ENCODE results near the gene ZC3H13. TPM values are rescaled to one million over a fixed set of nuclear protein-coding genes. Genes with fewer than 3 reads are reported as not detected.

Gene ZC3H13
- total and polyA plus RNA-seq, 10 of the 15 experiments (the other 5 are each of a cell fraction or from before 2014, with no cell fraction given) = 10.0 to 55.9 (median 25.4) TPM

DNA sequence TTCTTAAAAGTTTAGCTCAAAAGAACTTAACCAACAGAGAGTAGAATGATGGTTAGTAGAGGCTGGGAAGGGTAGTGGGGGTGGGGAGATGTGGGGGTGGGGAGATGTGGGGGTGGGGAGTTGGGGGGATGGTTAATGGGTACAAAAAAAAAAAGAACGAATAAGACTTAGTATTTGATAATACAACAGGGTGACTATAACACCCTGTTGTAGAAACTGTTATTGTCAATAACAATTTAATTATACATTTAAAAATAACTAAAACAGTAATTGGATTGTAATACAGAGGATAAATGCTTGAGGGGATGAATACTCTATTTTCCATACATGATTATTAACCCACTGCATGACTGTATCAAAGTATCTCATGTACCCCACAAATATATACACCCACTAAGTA is 91.1 kb downstream of the ZC3H13 start:
- FAIRE-seq (no peak), DNase-seq (ENCODE audit: low read depth, low spot score) (no peak), ATAC-seq (no peak)
- H3K27me3 ChIP-seq (replicated peaks in 1 of 2; ENCODE audit: control insufficient read depth in 2 of 2, insufficient read depth in 2 of 2, low read length in 1 of 2) = no peaks in the 10 kb centered on the region
- intact Hi-C loops (cut with micrococcal nuclease; ENCODE audit: unreplicated experiment) = no loop called here
- RAD21 ChIA-PET (ENCODE audit: unreplicated experiment) = no interaction called here
- TF ChIP-seq BCL11A (IDR thresholded peaks at IDR 0.05; ENCODE audit: low read depth, low read length) = no peak
- TF ChIP-seq SREBF1 (IDR thresholded peaks at IDR 0.05; ENCODE audit: low read length) = no peak
- TF ChIP-seq, protein P1, sequence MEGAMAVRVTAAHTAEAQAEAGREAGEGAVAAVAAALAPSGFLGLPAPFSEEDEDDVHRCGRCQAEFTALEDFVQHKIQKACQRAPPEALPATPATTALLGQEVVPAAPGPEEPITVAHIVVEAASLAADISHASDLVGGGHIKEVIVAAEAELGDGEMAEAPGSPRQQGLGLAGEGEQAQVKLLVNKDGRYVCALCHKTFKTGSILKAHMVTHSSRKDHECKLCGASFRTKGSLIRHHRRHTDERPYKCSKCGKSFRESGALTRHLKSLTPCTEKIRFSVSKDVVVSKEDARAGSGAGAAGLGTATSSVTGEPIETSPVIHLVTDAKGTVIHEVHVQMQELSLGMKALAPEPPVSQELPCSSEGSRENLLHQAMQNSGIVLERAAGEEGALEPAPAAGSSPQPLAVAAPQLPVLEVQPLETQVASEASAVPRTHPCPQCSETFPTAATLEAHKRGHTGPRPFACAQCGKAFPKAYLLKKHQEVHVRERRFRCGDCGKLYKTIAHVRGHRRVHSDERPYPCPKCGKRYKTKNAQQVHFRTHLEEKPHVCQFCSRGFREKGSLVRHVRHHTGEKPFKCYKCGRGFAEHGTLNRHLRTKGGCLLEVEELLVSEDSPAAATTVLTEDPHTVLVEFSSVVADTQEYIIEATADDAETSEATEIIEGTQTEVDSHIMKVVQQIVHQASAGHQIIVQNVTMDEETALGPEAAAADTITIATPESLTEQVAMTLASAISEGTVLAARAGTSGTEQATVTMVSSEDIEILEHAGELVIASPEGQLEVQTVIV (IDR thresholded peaks at IDR 0.05; ENCODE audit: borderline replicate concordance, partially characterized antibody) = no peak
- TF ChIP-seq KAT2A (conservative IDR thresholded peaks at IDR 0.05; ENCODE audit: control insufficient read depth, low read depth, low read length) = no peak
- no peak overlapping the region for H3K4me3 ChIP-seq
- POLR2A ChIA-PET = no interaction called here
- in situ Hi-C loops (cut with MboI) = no loop called here
- CTCF ChIA-PET = no interaction called here
- no peaks in the 10 kb centered on the region for H3K79me2 ChIP-seq (ENCODE audit: control insufficient read depth, insufficient read depth, low read length)
- H3K27ac ChIP-seq (ENCODE audit: control insufficient read depth, insufficient read depth) = no peak overlapping the region
- BruUV-seq (replicated peaks) = no TSS peak
- WGBS (ENCODE audit: insufficient coverage, insufficient replicate concordance, low lambda C conversion rate, missing lambda C conversion rate) = no CpG with 5 or more reads among the region's 1 CpG
- peaks cover 0 to 8% of the 10 kb centered on the region in 2 experiments for H3K36me3 ChIP-seq (ENCODE audit: control insufficient read depth in 2 of 2, insufficient read depth in 2 of 2, low read length in 1 of 2)
- no peaks in the 10 kb centered on the region for H4K20me1 ChIP-seq (ENCODE audit: control insufficient read depth, insufficient read depth)
- no peak overlapping the region for H3K4me2 ChIP-seq (ENCODE audit: control insufficient read depth, insufficient read depth)
- no peaks in the 10 kb centered on the region for H3K9me3 ChIP-seq (replicated peaks; ENCODE audit: control insufficient read depth, insufficient read depth, low read length)
- no peak overlapping the region for H3K9ac ChIP-seq (ENCODE audit: control insufficient read depth, insufficient read depth, low read length)
- SMC1A ChIA-PET (ENCODE audit: uncharacterized antibody, unreplicated experiment) = no interaction called here
- no peaks in the 10 kb centered on the region for H3K4me1 ChIP-seq (ENCODE audit: control insufficient read depth, insufficient read depth, low read length)
- no peak overlapping the region for H2AFZ ChIP-seq (ENCODE audit: control insufficient read depth, low read depth, low read length)
